Transverse colon (tissue), 4 donors: Measurements from ENCODE around the gene ZNF709. TPM values are rescaled to one million over a fixed set of nuclear protein-coding genes. Genes with fewer than 3 reads are reported as not detected.
"Not testable (repeated sequence)": the region's sequence is repeated elsewhere in the genome, so short reads cannot be mapped to it uniquely, and the experiment has no call there.

Experiments used
- DNase-seq: peaks from one replicate; pipeline ENCODE4 v3.0.0-alpha.2; 2019
- H3K27ac ChIP-seq, 4 donors: fragments of 200-600 bp; sonication (generic); 2 replicates each; pipeline ENCODE4 v1.5.1; 2016 to 2018; ENCODE audit warnings: inconsistent platforms in 4 of 4
- H3K27me3 ChIP-seq: fragments of 200-600 bp; sonication (generic); 2 replicates; pipeline ENCODE4 v1.5.1; 2017; ENCODE audit warnings: inconsistent platforms
- H3K36me3 ChIP-seq, 4 donors: fragments of 200-600 bp; sonication (generic); 2 replicates each; pipeline ENCODE4 v1.5.1; 2017 to 2019; ENCODE audit warnings: inconsistent platforms in 4 of 4
- H3K4me1 ChIP-seq, 4 donors: fragments of 200-600 bp; sonication (generic); 2 replicates each; pipeline ENCODE4 v1.5.1; 2017 to 2020; ENCODE audit warnings: inconsistent platforms in 4 of 4
- H3K4me3 ChIP-seq, 4 donors: fragments of 200-600 bp; sonication (generic); 1 replicate in 1 of 4; 2 replicates in 3 of 4; pipeline versions ENCODE4 v1.5.1 to v1.6.1; 2017 to 2019; ENCODE audit warnings: inconsistent platforms in 4 of 4
- H3K9me3 ChIP-seq, 2 donors: fragments of 200-600 bp; sonication (generic); 2 replicates each; pipeline ENCODE4 v1.5.1; 2017 to 2019; ENCODE audit warnings: inconsistent platforms in 2 of 2
- CTCF ChIP-seq, 5 experiments: fragments of 200-600 bp in 3 of 5; fragments of 450-650 bp in 2 of 5; sonication (generic) in 3 of 5; IDR thresholded peaks; 1 replicate in 2 of 5; 2 replicates in 3 of 5; pipeline ENCODE4 v1.5.1; 2016 to 2017; ENCODE audit warnings: antibody characterized with exemption in 5 of 5, inconsistent platforms in 3 of 5, mild to moderate bottlenecking in 2 of 5, moderate library complexity in 1 of 5
- EP300 ChIP-seq: sonication (generic); formaldehyde crosslinking; IDR thresholded peaks from one replicate; pipeline ENCODE4 v1.6.1; 2017; ENCODE audit warnings: antibody characterized with exemption, low read depth
- POLR2A ChIP-seq: fragments of 450-650 bp; IDR thresholded peaks from one replicate; pipeline ENCODE4 v1.6.1; 2016; ENCODE audit warnings: antibody characterized with exemption, mild to moderate bottlenecking, moderate library complexity
- POLR2AphosphoS5 ChIP-seq, 3 donors: sonication (generic); formaldehyde crosslinking; IDR thresholded peaks; one replicate each; pipeline ENCODE4 v1.6.1; 2016; ENCODE audit warnings: antibody characterized with exemption in 3 of 3
- WGBS, 2 donors: methylation state at CpG; one replicate each; pipeline ENCODE4 v1.1.5; 2018; ENCODE audit warnings: low coverage in 1 of 2; 5-methylcytosine and 5-hydroxymethylcytosine counted together
- in situ Hi-C, 4 donors: fragments of 200-750 bp; cut with MboI; loops; one replicate each; pipeline versions ENCODE4 v1.15.0 to v1.15.1; 2017; ENCODE audit warnings: low sequenced_read_pairs in 3 of 4, low pct_ligation_motif_present in 1 of 4, low pct_unique_long_range_greater_than_20kb in 1 of 4
- intact Hi-C: fragments of 100-400 bp; cut with DNase I; formaldehyde crosslinking; loops from one replicate; pipeline ENCODE4 v1.15.1; 2023; ENCODE audit warnings: low total_unique reads
- total RNA-seq, 4 donors: library from RNA; depleted of rRNA; stranded (reverse); fragments of >200 nt; gene quantifications; one replicate each; pipeline ENCODE4 v1.1.0, GENCODE V29; 2016

Gene ZNF709
- total RNA-seq, 4 donors from 2014 or later, result 1.1 to 4.1 (median 2.2) TPM

- Histone ChIP-seq H3K36me3 (no peaks in the 10 kb centered on the region), H3K9me3 (no peaks in the 10 kb centered on the region), H3K4me1 (peaks cover 4 to 11% (median 7%) of the 10 kb centered on the region in 4 donors), H3K27ac (peak overlapping the region; percentile 82 to 93 (median 82)), H3K4me3 (peak overlapping the region in 2 of 4 donors; percentile 53 to 76), H3K27me3 (no peaks in the 10 kb centered on the region)
- TF ChIP-seq POLR2AphosphoS5 (IDR thresholded peaks at IDR 0.05) (no peak), CTCF (IDR thresholded peaks at IDR 0.05) (no peak), EP300 (no peak), POLR2A (no peak)
- intact Hi-C loops, result no loop called here
- in situ Hi-C loops, result no loop called here
- WGBS, 2 donors, result 97 to 98% methylated on average over 3 of the region's 3 CpGs
- no peak for DNase-seq
These were observed 9.7 kb upstream of the ZNF709 start for GRCh38 chr19:12494260-12494860.

GRCh38 chr19:12486265-12486783 is 1.7 kb upstream of the ZNF709 start:
- H3K27ac ChIP-seq, H3K27me3 ChIP-seq, DNase-seq, H3K9me3 ChIP-seq, H3K4me3 ChIP-seq, H3K36me3 ChIP-seq, intact Hi-C loops, in situ Hi-C loops: not testable (repeated sequence)
- 100% methylated on average over 1 of the region's 1 CpG; no CpG with 5 or more reads in 1 of the 2 donors for WGBS, 2 donors
- H3K4me1 ChIP-seq, result peaks cover 0 to 23% (median 8%) of the 10 kb centered on the region in 4 donors

GRCh38 chr19:12485571-12485970 is 955 bp upstream of the ZNF709 start:
- WGBS, 2 donors, result 84% methylated on average over 3 of the region's 3 CpGs; no CpG with 5 or more reads in 1 of the 2 donors
- TF ChIP-seq EP300 (no peak), POLR2AphosphoS5 (IDR thresholded peaks at IDR 0.05) (no peak), POLR2A (no peak), CTCF (IDR thresholded peaks at IDR 0.05) (no peak)
- no peak overlapping the region for H3K4me3 ChIP-seq
- H3K36me3 ChIP-seq, result no peaks in the 10 kb centered on the region
- intact Hi-C loops (no loop called here), in situ Hi-C loops (no loop called here)
- peak overlapping the region in 2 of 4 donors; percentile 76 to 77 for H3K27ac ChIP-seq
- H3K27me3 ChIP-seq, result no peaks in the 10 kb centered on the region
- DNase-seq, result no peak
- H3K4me1 ChIP-seq, result peaks cover 0 to 23% (median 8%) of the 10 kb centered on the region in 4 donors
- H3K9me3 ChIP-seq, result no peaks in the 10 kb centered on the region

GRCh38 chr19:12485052-12485416 is 418 bp upstream of the ZNF709 start:
- intact Hi-C loops, result no loop called here
- in situ Hi-C loops, result no loop called here
- Histone ChIP-seq H3K4me3 (peak overlapping the region; percentile 61 to 95 (median 84)), H3K9me3 (no peaks in the 10 kb centered on the region), H3K4me1 (peaks cover 0 to 23% (median 8%) of the 10 kb centered on the region in 4 donors), H3K36me3 (no peaks in the 10 kb centered on the region), H3K27ac (peak overlapping the region; percentile 76 to 80 (median 77)), H3K27me3 (no peaks in the 10 kb centered on the region)
- TF ChIP-seq POLR2A (no peak), POLR2AphosphoS5 (IDR thresholded peaks at IDR 0.05) (no peak), CTCF (IDR thresholded peaks at IDR 0.05) (no peak), EP300 (no peak)
- DNase-seq, result no peak
- WGBS, 2 donors, result 7% methylated on average over 11 of the region's 11 CpGs; no CpG with 5 or more reads in 1 of the 2 donors
